A549 (cell line): ENCODE data around the gene CCDC60. TPM values are rescaled to one million over a fixed set of nuclear protein-coding genes. Genes with fewer than 3 reads are reported as not detected.

Experiments used
- ATAC-seq, 2 experiments: fragments of 200-7000 bp in 1 of 2; fragments of >200 bp in 1 of 2; cut with Nextera tagmentation in 1 of 2; cut with Tn5 transposase in 1 of 2; 3 replicates each; pipeline versions ENCODE4 v1.8.0 to v1.9.1; 2018 to 2020; ENCODE audit warnings: mild to moderate bottlenecking in 1 of 2, moderate library complexity in 1 of 2
- CTCF ChIA-PET: fragments of 300-600 bp; sonication (Branson Sonifier 250); formaldehyde crosslinking; extraction: SDS; loops from one replicate; lab custom pipeline; 2021; ENCODE audit warnings: antibody characterized with exemption, inconsistent platforms; lab: Yijun Ruan, JAX
- POLR2A ChIA-PET: fragments of 350-600 bp; formaldehyde crosslinking; extraction: SDS; loops from one replicate; lab custom pipeline; 2021; ENCODE audit warnings: antibody characterized with exemption, inconsistent platforms; lab: Yijun Ruan, JAX
- DNase-seq, 2 experiments: peaks; one replicate each; pipeline versions ENCODE4 v3.0.0 to v3.0.0-alpha.2; 2011 to 2016; ENCODE audit warnings: low read depth in 1 of 2, low spot score in 1 of 2
- FAIRE-seq: peaks from 2 replicates; lab custom pipeline; 2011; peaks lifted over from hg19 to GRCh38; lab: Jason Lieb, UNC
- H3K27ac ChIP-seq, 2 experiments: fragments of >200 bp; sonication (Bioruptor Twin); formaldehyde crosslinking; 3 replicates each; pipeline ENCODE4 v1.5.1; 2016 to 2017
- H3K4me1 ChIP-seq: fragments of >200 bp; sonication (Bioruptor Twin); formaldehyde crosslinking; 3 replicates; pipeline ENCODE4 v1.6.1; 2016
- H3K4me2 ChIP-seq: fragments of >200 bp; sonication (Bioruptor Twin); formaldehyde crosslinking; 3 replicates; pipeline ENCODE4 v1.6.1; 2016
- H3K4me3 ChIP-seq: fragments of >200 bp; sonication (Bioruptor Twin); formaldehyde crosslinking; 3 replicates; pipeline ENCODE4 v1.5.1; 2016
- H3K9me3 ChIP-seq: fragments of >200 bp; sonication (Bioruptor Twin); formaldehyde crosslinking; 3 replicates; pipeline ENCODE4 v1.6.1; 2016
- CBX2 ChIP-seq: fragments of 200-600 bp; sonication (generic); IDR thresholded peaks from 2 replicates; pipeline ENCODE4 v1.6.1; 2016; ENCODE audit warnings: low read depth, mild to moderate bottlenecking, borderline replicate concordance
- CHD4 ChIP-seq: fragments of 200-600 bp; sonication (generic); IDR thresholded peaks from 2 replicates; pipeline ENCODE4 v1.6.1; 2016; ENCODE audit warnings: antibody characterized with exemption, mild to moderate bottlenecking, borderline replicate concordance
- EHF ChIP-seq: fragments of 250-450 bp; sonication (Bioruptor Pico); IDR thresholded peaks from 2 replicates; pipeline ENCODE4 v1.5.0; 2020; ENCODE audit warnings: mild to moderate bottlenecking
- EHMT2 ChIP-seq: fragments of 200-600 bp; sonication (generic); IDR thresholded peaks from 2 replicates; pipeline ENCODE4 v1.6.1; 2016; ENCODE audit warnings: antibody characterized with exemption, low read depth, mild to moderate bottlenecking, moderate library complexity
- ESRRA ChIP-seq: fragments of 150-350 bp; IDR thresholded peaks from 2 replicates; pipeline ENCODE4 v1.6.1; 2014; ENCODE audit warnings: mild to moderate bottlenecking, low read length, borderline replicate concordance
- FOSB ChIP-seq: fragments of 250-450 bp; sonication (Bioruptor Pico); IDR thresholded peaks from 2 replicates; pipeline ENCODE4 v1.5.0; 2020; ENCODE audit warnings: mild to moderate bottlenecking, moderate library complexity
- HEYL ChIP-seq: fragments of 250-450 bp; sonication (Bioruptor Pico); IDR thresholded peaks from 2 replicates; pipeline ENCODE4 v1.8.0; 2021; ENCODE audit warnings: mild to moderate bottlenecking, moderate library complexity
- HOXA7 ChIP-seq: fragments of 250-450 bp; sonication (Bioruptor Pico); IDR thresholded peaks from 2 replicates; pipeline ENCODE4 v1.5.0; 2020; ENCODE audit warnings: mild to moderate bottlenecking, moderate library complexity
- HOXB5 ChIP-seq: fragments of 250-450 bp; sonication (Bioruptor Pico); IDR thresholded peaks from 2 replicates; pipeline ENCODE4 v1.5.0; 2020; ENCODE audit warnings: mild to moderate bottlenecking, moderate library complexity
- JUN ChIP-seq, 2 experiments: fragments of >200 bp; sonication (Bioruptor Twin); formaldehyde crosslinking; IDR thresholded peaks; 2 replicates in 1 of 2; 3 replicates in 1 of 2; pipeline ENCODE4 v1.6.1; 2016 to 2017
- JUNB ChIP-seq: fragments of >200 bp; sonication (Bioruptor Twin); formaldehyde crosslinking; IDR thresholded peaks from 2 replicates; pipeline ENCODE4 v1.6.1; 2016
- KDM1A ChIP-seq: fragments of 200-600 bp; sonication (generic); IDR thresholded peaks from 2 replicates; pipeline ENCODE4 v1.6.1; 2016; ENCODE audit warnings: low read depth, mild to moderate bottlenecking
- MAFK ChIP-seq: fragments of 450-650 bp; IDR thresholded peaks from 2 replicates; pipeline ENCODE4 v1.6.1; 2014; ENCODE audit not compliant: partially characterized antibody
- MAZ ChIP-seq: fragments of 150-350 bp; IDR thresholded peaks from 2 replicates; pipeline ENCODE4 v1.6.1; 2014; ENCODE audit warnings: antibody characterized with exemption, low read depth, low read length, borderline replicate concordance
- NFE2L2 ChIP-seq: fragments of 150-350 bp; conservative IDR thresholded peaks from 2 replicates; pipeline ENCODE4 v1.6.1; 2014; ENCODE audit warnings: low read length
- PBX3 ChIP-seq: IDR thresholded peaks from 2 replicates; pipeline ENCODE4 v1.6.1; 2012
- RAD21 ChIP-seq, 2 experiments: fragments of >200 bp in 1 of 2; sonication (Bioruptor Twin) in 1 of 2; formaldehyde crosslinking in 1 of 2; IDR thresholded peaks in 1 of 2; conservative IDR thresholded peaks in 1 of 2; 2 replicates in 1 of 2; 3 replicates in 1 of 2; pipeline ENCODE4 v1.6.1; 2012 to 2018; ENCODE audit warnings: inconsistent platforms in 1 of 2
- RARB ChIP-seq: fragments of 250-450 bp; sonication (Bioruptor Pico); IDR thresholded peaks from 2 replicates; pipeline ENCODE4 v1.8.0; 2021; ENCODE audit warnings: mild to moderate bottlenecking, moderate library complexity
- RCOR1 ChIP-seq: fragments of 150-350 bp; IDR thresholded peaks from 2 replicates; pipeline ENCODE4 v1.6.1; 2014; ENCODE audit warnings: antibody characterized with exemption, low read length, low read depth
- RNF2 ChIP-seq: fragments of 200-600 bp; sonication (generic); IDR thresholded peaks from 2 replicates; pipeline ENCODE4 v1.6.1; 2016; ENCODE audit warnings: low read depth, mild to moderate bottlenecking, antibody characterized with exemption, moderate library complexity, borderline replicate concordance
- SMC3 ChIP-seq: fragments of >200 bp; sonication (Bioruptor Twin); formaldehyde crosslinking; IDR thresholded peaks from 3 replicates; pipeline ENCODE4 v1.6.1; 2018; ENCODE audit warnings: inconsistent platforms
- SREBF2 ChIP-seq: fragments of 450-650 bp; IDR thresholded peaks from 2 replicates; pipeline ENCODE4 v1.6.1; 2014; ENCODE audit warnings: mild to moderate bottlenecking, moderate library complexity
- ZNF302 ChIP-seq: fragments of 250-450 bp; sonication (Bioruptor Pico); IDR thresholded peaks from 2 replicates; pipeline ENCODE4 v1.9.0; 2021; ENCODE audit warnings: inconsistent platforms, mild to moderate bottlenecking, moderate library complexity
- WGBS: methylation state at CpG from one replicate; pipeline ENCODE4 v1.1.6; 2017; ENCODE audit errors: missing lambda C conversion rate; 5-methylcytosine and 5-hydroxymethylcytosine counted together
- polyA plus RNA-seq, 4 experiments: library from polyadenylated mRNA; depleted of rRNA in 3 of 4; stranded (reverse); fragments of >200 nt; fragmentation: RNase III in 1 of 4; extraction: RNeasy Plus Mini Kit Qiagen cat#74134 plus additional on column Dnase treatment in 1 of 4; gene quantifications; 2 replicates in 3 of 4; 3 replicates in 1 of 4; pipeline ENCODE4 v1.2.3, GENCODE V29; 2011 to 2017
- TF ChIP-seq, protein P1 (sequence below): fragments of >200 bp; sonication (Bioruptor Twin); formaldehyde crosslinking; IDR thresholded peaks from 3 replicates; pipeline ENCODE4 v1.5.1; 2016
- TF ChIP-seq, protein P2 (sequence below): fragments of 450-650 bp; IDR thresholded peaks from 2 replicates; pipeline ENCODE4 v1.6.1; 2014; ENCODE audit warnings: antibody characterized with exemption

The CCDC60 gene
- polyA plus RNA-seq, 2 of the 4 experiments (the other 2 are of a cell fraction), result 0.09 TPM; not detected in 1

- no peaks in the 10 kb centered on the region for H3K4me1 ChIP-seq
- TF ChIP-seq, protein P1, sequence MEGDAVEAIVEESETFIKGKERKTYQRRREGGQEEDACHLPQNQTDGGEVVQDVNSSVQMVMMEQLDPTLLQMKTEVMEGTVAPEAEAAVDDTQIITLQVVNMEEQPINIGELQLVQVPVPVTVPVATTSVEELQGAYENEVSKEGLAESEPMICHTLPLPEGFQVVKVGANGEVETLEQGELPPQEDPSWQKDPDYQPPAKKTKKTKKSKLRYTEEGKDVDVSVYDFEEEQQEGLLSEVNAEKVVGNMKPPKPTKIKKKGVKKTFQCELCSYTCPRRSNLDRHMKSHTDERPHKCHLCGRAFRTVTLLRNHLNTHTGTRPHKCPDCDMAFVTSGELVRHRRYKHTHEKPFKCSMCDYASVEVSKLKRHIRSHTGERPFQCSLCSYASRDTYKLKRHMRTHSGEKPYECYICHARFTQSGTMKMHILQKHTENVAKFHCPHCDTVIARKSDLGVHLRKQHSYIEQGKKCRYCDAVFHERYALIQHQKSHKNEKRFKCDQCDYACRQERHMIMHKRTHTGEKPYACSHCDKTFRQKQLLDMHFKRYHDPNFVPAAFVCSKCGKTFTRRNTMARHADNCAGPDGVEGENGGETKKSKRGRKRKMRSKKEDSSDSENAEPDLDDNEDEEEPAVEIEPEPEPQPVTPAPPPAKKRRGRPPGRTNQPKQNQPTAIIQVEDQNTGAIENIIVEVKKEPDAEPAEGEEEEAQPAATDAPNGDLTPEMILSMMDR, result no peak
- TF ChIP-seq JUN (IDR thresholded peaks at IDR 0.05) (no peak), CBX2 (no peak), SREBF2 (no peak), MAFK (no peak), JUNB (no peak), HEYL (CRISPR knock-in tag) (no peak), MAZ (no peak), SMC3 (no peak)
- TF ChIP-seq, protein P2, sequence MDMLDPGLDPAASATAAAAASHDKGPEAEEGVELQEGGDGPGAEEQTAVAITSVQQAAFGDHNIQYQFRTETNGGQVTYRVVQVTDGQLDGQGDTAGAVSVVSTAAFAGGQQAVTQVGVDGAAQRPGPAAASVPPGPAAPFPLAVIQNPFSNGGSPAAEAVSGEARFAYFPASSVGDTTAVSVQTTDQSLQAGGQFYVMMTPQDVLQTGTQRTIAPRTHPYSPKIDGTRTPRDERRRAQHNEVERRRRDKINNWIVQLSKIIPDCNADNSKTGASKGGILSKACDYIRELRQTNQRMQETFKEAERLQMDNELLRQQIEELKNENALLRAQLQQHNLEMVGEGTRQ, result no peak
- TF ChIP-seq, all 56 proteins: peak for 0
- Histone ChIP-seq H3K4me2 (no peak overlapping the region), H3K27ac (no peak overlapping the region), H3K4me3 (no peak overlapping the region), H3K9me3 (no peaks in the 10 kb centered on the region)
- ATAC-seq (no peak), DNase-seq (no peak), FAIRE-seq (no peak)
- WGBS, result 22% methylated on average over 4 of the region's 4 CpGs
- POLR2A ChIA-PET, result no interaction called here
- CTCF ChIA-PET, result interaction anchor here (0.7 kb wide), 1 partner anchor 12 kb away, joined by 3 read pairs; no protein-coding TSS in a partner anchor
Measured at GRCh38 chr12:119363037-119363436, 28.5 kb downstream of the CCDC60 start.

DNA sequence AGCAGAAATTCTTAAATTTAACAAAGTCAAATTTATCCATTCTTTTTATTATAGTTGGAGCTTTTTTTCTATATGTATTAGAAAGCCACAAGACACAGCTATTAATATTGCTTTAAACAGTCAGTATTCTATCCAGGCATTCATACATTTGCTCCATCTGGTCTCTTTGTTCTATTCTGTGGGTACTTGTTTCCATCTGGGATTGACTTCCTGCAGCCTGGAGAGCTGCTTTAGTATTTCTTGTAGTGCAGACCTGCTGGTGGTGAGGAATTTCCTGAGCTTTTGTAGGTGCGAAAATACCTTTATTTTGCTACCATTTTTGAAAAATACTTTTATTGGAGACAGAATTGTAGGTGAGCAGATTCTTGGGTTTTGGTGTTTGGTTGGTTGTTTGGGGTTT lies 29.0 kb downstream of the CCDC60 start:
- DNase-seq (no peak), FAIRE-seq (no peak), ATAC-seq (no peak)
- Histone ChIP-seq H3K9me3 (no peaks in the 10 kb centered on the region), H3K4me3 (no peak overlapping the region), H3K4me2 (no peak overlapping the region), H3K27ac (no peak overlapping the region), H3K4me1 (no peaks in the 10 kb centered on the region)
- ChIA-PET POLR2A (no interaction called here), CTCF (no interaction called here)
- TF ChIP-seq EHMT2 (no peak), RCOR1 (no peak), EHF (CRISPR knock-in tag) (no peak), CHD4 (no peak), NFE2L2 (no peak), PBX3 (no peak), JUN (IDR thresholded peaks at IDR 0.05) (no peak), RARB (CRISPR knock-in tag) (no peak), SMC3 (no peak), FOSB (CRISPR knock-in tag) (no peak), RAD21 (conservative IDR thresholded peaks at IDR 0.05 in 1 of 2, IDR thresholded peaks at IDR 0.05 in 1 of 2) (no peak), KDM1A (no peak), ESRRA (no peak), SREBF2 (no peak), HOXB5 (no peak), HOXA7 (CRISPR knock-in tag) (no peak), ZNF302 (no peak), RNF2 (no peak)
- TF ChIP-seq, protein P2, result no peak
- WGBS, result 0% methylated on average over 1 of the region's 1 CpG
